ENCODE data around the gene PDE6A.

DNA sequence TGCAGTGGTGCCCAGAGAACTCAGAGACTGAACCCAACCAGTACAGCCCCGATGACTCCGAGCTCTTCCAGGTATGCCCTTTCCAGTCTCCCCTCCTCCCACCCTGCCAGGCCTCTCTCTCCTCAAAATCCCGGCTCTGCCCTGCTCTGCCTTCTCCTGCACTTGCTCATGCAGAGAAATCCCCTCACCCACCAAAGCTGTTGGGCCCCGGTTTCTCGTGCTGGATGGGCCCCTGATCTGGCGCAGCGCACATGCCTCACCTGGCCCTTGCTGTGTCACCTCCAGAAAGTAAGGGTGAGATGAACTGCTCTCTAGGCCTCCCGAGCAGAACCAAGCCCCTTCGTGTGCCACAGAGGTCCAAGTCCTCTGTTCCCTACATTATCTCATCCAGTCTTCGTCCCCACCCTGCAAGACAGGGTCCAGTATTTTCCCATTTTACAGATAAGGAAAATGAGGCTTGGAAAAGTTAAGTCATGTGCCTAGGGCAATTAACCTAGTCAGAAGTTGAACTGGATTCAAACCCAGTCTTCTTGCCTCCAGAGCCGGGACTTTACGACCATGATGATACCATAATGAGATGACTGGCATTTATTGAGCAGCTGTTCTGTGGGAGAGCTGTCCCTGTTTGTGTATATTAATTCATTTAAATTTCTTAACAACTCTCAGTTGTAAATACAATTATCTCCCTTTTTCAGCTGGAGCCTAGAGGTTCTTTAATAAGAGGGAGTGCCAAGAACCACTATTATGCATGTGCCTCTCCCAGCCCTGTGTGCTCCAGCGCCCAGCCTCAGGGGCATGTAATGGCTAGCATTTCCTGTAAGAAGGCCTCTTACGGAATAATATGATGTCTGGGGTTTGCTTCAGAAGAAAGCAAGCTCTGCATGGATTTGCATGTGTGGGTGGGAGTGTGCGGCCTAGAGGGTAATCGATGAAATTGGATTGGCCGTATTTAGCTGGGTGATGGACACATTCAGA, 123.8 kb downstream of the PDE6A start:
- TF ChIP-seq SP1 (IDR thresholded peaks at IDR 0.05): no peak
- TF ChIP-seq, protein P1, sequence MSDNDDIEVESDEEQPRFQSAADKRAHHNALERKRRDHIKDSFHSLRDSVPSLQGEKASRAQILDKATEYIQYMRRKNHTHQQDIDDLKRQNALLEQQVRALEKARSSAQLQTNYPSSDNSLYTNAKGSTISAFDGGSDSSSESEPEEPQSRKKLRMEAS (IDR thresholded peaks at IDR 0.05): no peak
- no peak for TF ChIP-seq YY1 (IDR thresholded peaks at IDR 0.05)
- TF ChIP-seq, protein P2, sequence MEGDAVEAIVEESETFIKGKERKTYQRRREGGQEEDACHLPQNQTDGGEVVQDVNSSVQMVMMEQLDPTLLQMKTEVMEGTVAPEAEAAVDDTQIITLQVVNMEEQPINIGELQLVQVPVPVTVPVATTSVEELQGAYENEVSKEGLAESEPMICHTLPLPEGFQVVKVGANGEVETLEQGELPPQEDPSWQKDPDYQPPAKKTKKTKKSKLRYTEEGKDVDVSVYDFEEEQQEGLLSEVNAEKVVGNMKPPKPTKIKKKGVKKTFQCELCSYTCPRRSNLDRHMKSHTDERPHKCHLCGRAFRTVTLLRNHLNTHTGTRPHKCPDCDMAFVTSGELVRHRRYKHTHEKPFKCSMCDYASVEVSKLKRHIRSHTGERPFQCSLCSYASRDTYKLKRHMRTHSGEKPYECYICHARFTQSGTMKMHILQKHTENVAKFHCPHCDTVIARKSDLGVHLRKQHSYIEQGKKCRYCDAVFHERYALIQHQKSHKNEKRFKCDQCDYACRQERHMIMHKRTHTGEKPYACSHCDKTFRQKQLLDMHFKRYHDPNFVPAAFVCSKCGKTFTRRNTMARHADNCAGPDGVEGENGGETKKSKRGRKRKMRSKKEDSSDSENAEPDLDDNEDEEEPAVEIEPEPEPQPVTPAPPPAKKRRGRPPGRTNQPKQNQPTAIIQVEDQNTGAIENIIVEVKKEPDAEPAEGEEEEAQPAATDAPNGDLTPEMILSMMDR (IDR thresholded peaks at IDR 0.05; ENCODE audit: low read depth, low read length, missing input control): no peak

Measured in liver (tissue), 3 donors.